ENCODE data around the gene POU2F2.
A peak's percentile ranks its signal among the peaks of the same experiment; 100 is the strongest.

Gene POU2F2

DNA sequence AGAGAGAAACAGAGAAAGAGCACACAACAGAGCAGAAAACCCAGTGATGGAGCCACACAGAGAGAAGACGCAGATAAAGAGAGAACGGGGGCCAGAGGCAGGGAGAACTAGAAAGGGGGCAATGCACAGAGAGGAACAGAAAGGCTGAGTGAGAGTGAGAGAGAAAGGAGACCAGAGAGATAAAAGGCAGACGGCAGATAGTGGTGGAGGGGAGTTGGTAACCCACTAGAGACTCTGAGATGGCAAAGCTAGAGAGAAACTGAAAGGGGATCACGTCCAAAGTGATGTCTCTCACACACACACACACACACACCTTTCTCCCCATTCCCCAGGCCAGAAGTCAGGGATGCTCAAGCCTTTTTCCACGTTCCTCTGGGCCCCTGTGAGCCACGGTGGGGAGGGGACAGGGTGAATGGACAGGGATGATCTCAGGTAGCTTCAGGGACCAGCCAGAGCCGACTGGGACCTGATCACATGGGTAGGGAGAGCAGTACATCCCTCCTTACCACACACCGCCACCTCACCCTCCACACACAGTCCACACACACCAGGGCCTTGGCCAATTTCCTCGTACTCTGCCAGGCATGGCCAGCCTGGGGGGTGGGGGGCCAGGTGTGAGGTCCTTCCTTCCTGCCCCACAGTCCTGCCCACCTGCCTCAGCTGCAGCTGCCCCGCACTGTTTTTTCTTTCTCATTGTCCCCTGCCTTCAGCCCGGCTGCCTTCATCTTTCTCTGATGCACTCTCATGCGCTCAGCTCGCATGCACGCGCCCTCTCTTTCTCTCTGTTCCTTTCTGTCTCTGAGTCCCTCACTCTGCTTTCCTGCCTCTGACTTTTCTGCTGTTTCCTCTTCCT, 22.5 kb upstream of the POU2F2 start:
- no peak overlapping the region for H3K4me3 ChIP-seq (ENCODE audit: extremely low read depth, insufficient read depth, low read length, poor library complexity, severe bottlenecking)
- no peaks in the 10 kb centered on the region for H3K9me3 ChIP-seq (ENCODE audit: control insufficient read depth, low read length)
- whole genome bisulfite sequencing, 2 experiments (ENCODE audit: insufficient coverage in 2 of 2): 80 to 82% methylated on average over 10 to 13 of the region's 15 CpGs
- no peaks in the 10 kb centered on the region for H3K36me3 ChIP-seq (ENCODE audit: control insufficient read depth, insufficient read depth, low read length)
- no peaks in the 10 kb centered on the region for H3K4me1 ChIP-seq (ENCODE audit: control insufficient read depth, insufficient read depth, low read length, poor library complexity, severe bottlenecking)
- no peak overlapping the region for H3K27ac ChIP-seq (ENCODE audit: low read depth, low read length, severe bottlenecking)

DNA sequence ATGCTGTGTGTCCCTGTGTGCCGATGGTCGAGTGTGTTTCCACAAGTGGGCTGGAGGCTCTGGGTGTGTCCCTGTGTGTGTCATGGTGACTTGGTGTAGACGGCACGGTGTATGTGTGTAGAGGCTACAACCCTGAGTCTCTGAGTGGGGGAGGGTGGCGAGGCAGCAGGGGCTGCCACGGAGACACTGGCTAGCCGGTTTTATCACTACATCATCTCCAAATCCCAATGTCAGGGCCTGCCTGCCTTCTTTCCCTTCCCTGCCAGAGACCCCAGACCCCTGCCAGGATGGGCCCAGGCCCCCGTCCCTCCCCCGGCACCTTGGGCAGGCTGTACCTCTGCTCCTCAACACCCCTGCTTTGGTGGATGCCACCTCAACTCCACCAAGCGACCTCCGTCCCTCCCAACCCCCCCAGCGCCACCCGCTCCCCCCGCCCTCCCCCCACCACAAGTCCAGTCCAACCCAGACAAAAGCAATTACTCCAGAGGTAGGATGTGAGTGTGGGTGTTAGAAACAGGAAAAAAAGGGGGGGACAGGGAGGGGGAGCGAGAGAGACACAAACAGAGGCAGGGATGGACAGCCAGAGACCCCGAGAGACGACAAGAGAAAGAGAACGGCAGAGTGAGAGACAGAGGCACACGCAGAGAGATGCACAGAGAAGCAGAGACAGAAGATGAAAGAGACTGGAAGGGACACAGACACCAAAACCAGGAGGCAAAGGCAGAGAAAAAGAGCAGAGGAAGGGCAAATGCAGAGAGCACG, 21.6 kb upstream of the POU2F2 start:
- no peaks in the 10 kb centered on the region for H3K9me3 ChIP-seq (ENCODE audit: control insufficient read depth, low read length)
- H3K36me3 ChIP-seq (ENCODE audit: control insufficient read depth, insufficient read depth, low read length): no peaks in the 10 kb centered on the region
- no peak overlapping the region for H3K27ac ChIP-seq (ENCODE audit: low read depth, low read length, severe bottlenecking)
- H3K4me1 ChIP-seq (ENCODE audit: control insufficient read depth, insufficient read depth, low read length, poor library complexity, severe bottlenecking): no peaks in the 10 kb centered on the region
- 78 to 81% methylated on average over 10 to 12 of the region's 20 CpGs for WGBS, 2 experiments (ENCODE audit: insufficient coverage in 2 of 2)
- no peak overlapping the region for H3K4me3 ChIP-seq (ENCODE audit: extremely low read depth, insufficient read depth, low read length, poor library complexity, severe bottlenecking)

DNA sequence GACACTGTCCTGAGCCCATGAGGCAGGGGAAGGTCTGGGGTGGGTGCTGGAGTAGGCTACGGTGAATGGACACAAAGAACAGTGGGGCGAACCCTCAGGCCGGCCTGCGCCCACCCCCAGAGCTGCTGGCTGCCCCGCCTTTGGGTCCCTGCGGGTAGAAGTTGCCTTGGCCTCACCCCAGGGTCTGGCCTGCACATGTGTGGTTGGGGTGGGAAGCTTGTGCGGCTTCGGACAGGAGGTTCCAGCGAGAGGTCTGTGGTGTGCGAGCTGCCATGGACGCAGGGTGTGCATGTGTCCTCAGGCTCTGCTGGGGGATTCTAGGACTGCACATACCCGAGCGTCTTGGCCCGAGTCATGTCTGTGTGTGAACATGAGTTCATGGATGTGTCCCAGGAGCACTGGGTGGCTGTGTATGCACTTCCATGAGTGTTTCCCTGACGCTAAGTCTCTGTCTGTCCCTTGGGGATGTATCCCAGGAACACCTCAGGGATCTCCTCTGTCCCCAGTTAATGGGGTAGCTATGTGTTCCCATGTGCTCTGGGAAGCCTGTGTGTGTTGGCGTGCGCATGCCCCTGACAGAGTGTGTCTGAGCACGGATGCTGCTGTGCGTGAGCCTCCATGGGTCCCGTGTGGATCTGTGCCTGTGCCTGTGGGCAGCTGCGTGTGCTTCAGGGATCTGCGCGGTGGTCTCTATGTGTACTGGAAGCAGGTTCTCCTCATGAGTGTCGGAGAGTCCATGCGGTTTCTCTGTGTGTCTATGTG, 20.8 kb upstream of the POU2F2 start:
- Histone ChIP-seq H3K27ac (ENCODE audit: low read depth, low read length, severe bottlenecking) (no peak overlapping the region), H3K4me1 (ENCODE audit: control insufficient read depth, insufficient read depth, low read length, poor library complexity, severe bottlenecking) (no peaks in the 10 kb centered on the region), H3K4me3 (ENCODE audit: extremely low read depth, insufficient read depth, low read length, poor library complexity, severe bottlenecking) (no peak overlapping the region), H3K36me3 (ENCODE audit: control insufficient read depth, insufficient read depth, low read length) (no peaks in the 10 kb centered on the region), H3K9me3 (ENCODE audit: control insufficient read depth, low read length) (no peaks in the 10 kb centered on the region)
- WGBS, 2 experiments (ENCODE audit: insufficient coverage in 2 of 2): 95% methylated on average over 21 to 24 of the region's 25 CpGs

DNA sequence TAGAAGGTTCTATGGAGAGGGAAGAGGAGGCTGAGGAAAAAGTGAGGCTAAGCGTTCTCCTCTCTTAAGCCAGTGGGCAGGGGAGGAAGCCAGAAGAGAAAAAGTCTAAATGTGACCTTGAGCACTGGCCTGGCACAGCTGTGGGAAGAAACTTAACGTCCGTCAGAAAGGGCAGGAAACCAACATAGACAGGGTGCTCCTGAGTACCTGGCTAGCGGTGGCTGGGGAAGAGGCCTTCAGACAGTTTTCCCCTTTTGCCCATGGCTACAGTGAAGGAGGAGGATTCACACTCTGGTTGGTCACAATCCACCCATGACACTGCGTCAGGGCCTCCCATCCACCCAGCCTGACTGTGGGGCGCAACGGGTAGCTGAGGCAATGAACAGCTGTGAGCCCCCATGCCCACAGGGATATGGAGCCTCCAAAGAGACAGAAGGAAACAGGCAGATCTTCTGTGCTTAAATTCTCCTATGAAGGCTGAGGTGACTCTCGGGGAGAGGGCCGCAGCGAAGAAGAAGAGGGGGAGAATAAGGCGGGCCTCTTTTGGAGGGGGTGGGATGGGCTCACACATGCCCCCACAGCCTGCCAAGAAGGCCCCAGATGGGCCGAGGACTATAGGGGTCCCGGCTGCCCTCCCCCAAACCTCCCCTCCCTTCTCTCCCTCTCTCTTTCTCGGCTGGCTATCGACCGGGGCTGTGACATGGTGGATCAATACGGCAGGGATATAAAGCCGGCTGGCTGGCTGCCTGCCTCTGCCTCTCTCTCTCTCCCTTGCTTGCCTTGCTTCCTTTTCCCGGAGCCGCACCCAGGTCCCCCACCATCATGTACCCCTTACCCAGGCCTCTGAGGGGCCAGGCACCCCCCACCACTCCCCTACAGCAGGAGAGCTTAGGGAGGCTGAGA, 19.8 kb upstream of the POU2F2 start:
- H3K4me3 ChIP-seq (ENCODE audit: extremely low read depth, insufficient read depth, low read length, poor library complexity, severe bottlenecking): no peak overlapping the region

DNA sequence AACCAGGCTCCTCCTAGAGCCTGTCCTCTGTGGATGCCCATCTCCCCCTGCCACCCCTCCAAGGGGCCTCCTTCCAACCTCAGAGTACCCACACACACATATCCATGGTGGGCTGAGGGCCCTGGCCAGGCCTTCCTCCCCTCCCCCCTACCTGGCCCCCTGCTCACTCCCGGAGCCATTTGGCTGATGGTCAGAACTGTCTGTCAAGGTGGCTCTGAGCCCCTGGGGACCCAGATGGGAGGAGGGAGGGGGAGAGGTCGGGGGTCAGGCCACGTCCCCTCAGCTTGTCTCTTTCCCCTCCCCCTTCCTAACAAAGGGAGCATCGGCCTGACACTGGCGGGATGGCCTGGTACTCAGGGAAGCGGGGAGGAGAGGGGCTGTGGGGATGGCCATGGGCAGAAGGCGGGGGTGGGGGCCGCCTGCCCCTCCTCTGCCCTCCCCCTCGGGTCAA, 18.7 kb upstream of the POU2F2 start:
- Histone ChIP-seq H3K4me3 (ENCODE audit: extremely low read depth, insufficient read depth, low read length, poor library complexity, severe bottlenecking) (no peak overlapping the region), H3K27ac (ENCODE audit: low read depth, low read length, severe bottlenecking) (peak overlapping the region; percentile 36), H3K36me3 (ENCODE audit: control insufficient read depth, insufficient read depth, low read length) (no peaks in the 10 kb centered on the region), H3K4me1 (ENCODE audit: control insufficient read depth, insufficient read depth, low read length, poor library complexity, severe bottlenecking) (no peaks in the 10 kb centered on the region), H3K9me3 (ENCODE audit: control insufficient read depth, low read length) (no peaks in the 10 kb centered on the region)
- WGBS, 2 experiments (ENCODE audit: insufficient coverage in 2 of 2): 60 to 75% methylated on average over 2 to 4 of the region's 9 CpGs

More for the DNA sequence above, 19.8 kb upstream of the POU2F2 start:
- Histone ChIP-seq H3K4me1 (ENCODE audit: control insufficient read depth, insufficient read depth, low read length, poor library complexity, severe bottlenecking) (no peaks in the 10 kb centered on the region), H3K36me3 (ENCODE audit: control insufficient read depth, insufficient read depth, low read length) (no peaks in the 10 kb centered on the region), H3K27ac (ENCODE audit: low read depth, low read length, severe bottlenecking) (no peak overlapping the region), H3K9me3 (ENCODE audit: control insufficient read depth, low read length) (no peaks in the 10 kb centered on the region)
- 91 to 92% methylated on average over 12 to 14 of the region's 20 CpGs for WGBS, 2 experiments (ENCODE audit: insufficient coverage in 2 of 2)

DNA sequence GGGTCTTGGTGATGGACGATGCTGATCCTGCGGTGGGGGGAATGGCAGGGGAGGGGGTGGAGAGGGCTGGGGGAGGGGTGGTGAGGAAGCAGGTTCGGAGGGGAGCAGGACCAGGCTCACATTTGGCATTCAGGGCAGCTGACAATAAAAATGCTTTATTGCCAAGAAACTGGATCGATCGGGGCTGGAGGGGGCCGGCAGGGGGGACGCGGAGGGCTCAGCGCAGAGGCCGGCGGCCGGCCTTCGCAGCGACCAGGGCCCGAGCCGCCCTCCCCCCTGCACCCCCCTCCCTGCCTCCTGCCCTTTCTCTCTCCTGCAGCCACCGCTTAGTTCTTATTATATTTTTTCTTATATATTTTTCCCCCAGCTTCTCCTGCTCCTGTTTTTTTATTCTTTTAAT, 18.1 kb upstream of the POU2F2 start:
- Histone ChIP-seq H3K9me3 (ENCODE audit: control insufficient read depth, low read length) (no peaks in the 10 kb centered on the region), H3K36me3 (ENCODE audit: control insufficient read depth, insufficient read depth, low read length) (no peaks in the 10 kb centered on the region), H3K27ac (ENCODE audit: low read depth, low read length, severe bottlenecking) (no peak overlapping the region), H3K4me1 (ENCODE audit: control insufficient read depth, insufficient read depth, low read length, poor library complexity, severe bottlenecking) (no peaks in the 10 kb centered on the region), H3K4me3 (ENCODE audit: extremely low read depth, insufficient read depth, low read length, poor library complexity, severe bottlenecking) (no peak overlapping the region)
- WGBS, 2 experiments (ENCODE audit: insufficient coverage in 2 of 2): 33 to 50% methylated on average over 2 to 3 of the region's 17 CpGs

DNA sequence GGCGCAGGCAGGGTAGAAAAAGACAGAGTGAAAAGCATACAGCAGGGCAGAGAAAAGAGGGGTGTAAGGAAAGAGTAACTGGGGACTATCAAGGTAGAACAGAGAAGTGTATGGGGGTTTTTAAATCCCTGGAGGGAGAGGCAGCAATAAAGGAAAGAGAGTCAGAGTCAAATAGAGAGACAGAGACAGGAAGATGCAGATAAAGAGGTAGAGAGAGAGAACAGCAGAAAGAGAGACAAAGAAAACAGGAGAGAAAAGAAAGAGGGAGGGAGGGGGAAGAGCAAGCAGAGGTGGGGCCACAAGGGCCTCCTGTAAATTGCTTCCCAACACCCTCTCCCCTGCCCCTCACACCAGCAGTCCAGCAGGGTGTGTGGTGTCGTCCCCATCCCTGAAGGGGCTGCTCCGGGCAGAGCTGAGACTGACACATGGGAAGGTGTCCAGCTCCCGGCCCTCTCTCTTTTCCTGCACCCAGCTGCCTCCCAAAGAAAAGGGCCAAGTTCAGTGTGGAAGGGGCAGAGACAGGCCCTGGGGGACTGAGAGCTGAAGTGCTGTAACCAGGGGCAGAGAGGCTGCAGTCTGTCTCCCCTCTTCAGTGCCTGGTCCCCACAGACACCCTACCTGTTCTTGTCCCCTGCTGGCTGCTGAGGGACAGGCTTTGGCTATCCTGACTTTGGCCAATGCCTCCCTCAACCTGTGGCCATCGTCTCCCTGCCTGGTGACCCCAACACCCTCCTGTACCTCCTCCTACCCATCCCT, 17.4 kb upstream of the POU2F2 start:
- no peak overlapping the region for H3K4me3 ChIP-seq (ENCODE audit: extremely low read depth, insufficient read depth, low read length, poor library complexity, severe bottlenecking)
- 45 to 85% methylated on average over 2 of the region's 5 CpGs for WGBS, 2 experiments (ENCODE audit: insufficient coverage in 2 of 2)
- H3K27ac ChIP-seq (ENCODE audit: low read depth, low read length, severe bottlenecking): no peak overlapping the region
- H3K4me1 ChIP-seq (ENCODE audit: control insufficient read depth, insufficient read depth, low read length, poor library complexity, severe bottlenecking): no peaks in the 10 kb centered on the region
- H3K36me3 ChIP-seq (ENCODE audit: control insufficient read depth, insufficient read depth, low read length): no peaks in the 10 kb centered on the region
- no peaks in the 10 kb centered on the region for H3K9me3 ChIP-seq (ENCODE audit: control insufficient read depth, low read length)

DNA sequence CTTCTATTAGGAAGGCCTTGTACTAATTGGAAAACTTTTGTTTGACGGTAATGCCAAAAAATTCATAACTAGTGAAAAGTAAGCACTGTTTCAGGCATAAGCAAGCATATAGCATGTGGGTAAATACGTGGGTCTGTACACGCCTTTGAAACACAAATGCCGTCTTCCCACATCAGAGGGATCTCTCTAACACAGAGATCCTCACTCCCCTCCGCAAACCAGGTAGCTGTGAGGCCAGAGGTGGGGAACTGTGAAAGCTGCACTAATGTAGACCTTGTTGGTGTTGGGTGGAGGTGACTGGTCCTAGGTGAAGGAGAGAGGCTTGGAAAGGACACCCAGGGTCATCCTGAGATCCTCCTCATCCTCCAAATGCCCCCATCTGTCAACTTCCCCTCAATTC, 16.0 kb upstream of the POU2F2 start:
- Histone ChIP-seq H3K4me1 (ENCODE audit: control insufficient read depth, insufficient read depth, low read length, poor library complexity, severe bottlenecking) (no peaks in the 10 kb centered on the region), H3K9me3 (ENCODE audit: control insufficient read depth, low read length) (no peaks in the 10 kb centered on the region), H3K4me3 (ENCODE audit: extremely low read depth, insufficient read depth, low read length, poor library complexity, severe bottlenecking) (no peak overlapping the region), H3K27ac (ENCODE audit: low read depth, low read length, severe bottlenecking) (no peak overlapping the region), H3K36me3 (ENCODE audit: control insufficient read depth, insufficient read depth, low read length) (no peaks in the 10 kb centered on the region)
- WGBS, 2 experiments (ENCODE audit: insufficient coverage in 2 of 2): 89 to 100% methylated on average over 1 to 3 of the region's 5 CpGs

DNA sequence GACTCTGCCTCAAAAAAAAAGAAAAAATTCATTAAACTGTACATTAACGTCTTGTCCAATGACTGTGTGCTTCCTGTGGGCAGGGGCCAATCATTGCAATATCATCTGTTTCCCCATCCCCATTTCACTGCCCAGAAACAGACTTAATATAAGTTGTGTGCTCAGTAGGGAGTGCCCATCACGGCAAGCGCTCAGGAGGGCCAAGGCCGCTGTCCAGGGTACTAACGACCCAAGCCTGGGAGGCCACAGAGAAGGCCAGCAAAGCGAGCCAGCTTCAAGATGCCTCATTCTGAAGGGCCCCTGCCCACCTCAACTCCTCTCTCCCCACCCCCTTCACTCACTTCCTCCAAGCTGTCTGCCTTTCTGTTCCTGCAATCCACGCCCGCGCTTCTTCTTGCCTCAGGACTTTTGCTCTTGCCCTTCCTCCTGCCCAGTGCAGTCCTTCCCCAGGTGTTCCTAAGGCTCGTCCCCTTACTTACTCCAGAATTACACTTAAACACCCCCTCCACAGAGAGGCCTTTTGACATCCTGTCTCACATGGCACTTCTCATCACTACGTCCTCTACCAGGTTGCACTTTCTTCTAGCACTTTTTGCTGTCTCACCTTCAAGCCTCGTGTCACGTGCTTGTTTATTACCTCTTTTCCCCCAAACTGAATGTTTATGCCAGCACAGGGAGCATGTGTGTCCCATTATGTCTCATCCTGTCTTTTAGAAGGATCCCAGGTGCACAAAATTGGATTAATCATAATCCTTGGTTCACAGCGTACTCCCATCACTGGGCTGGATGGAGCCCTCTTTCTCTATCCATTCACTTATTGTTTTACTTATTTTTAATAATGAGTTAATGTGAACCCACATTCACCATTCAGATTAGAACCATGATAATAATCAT, 11.3 kb upstream of the POU2F2 start:
- H3K9me3 ChIP-seq (ENCODE audit: control insufficient read depth, low read length): no peaks in the 10 kb centered on the region
- no peak overlapping the region for H3K27ac ChIP-seq (ENCODE audit: low read depth, low read length, severe bottlenecking)
- no peak overlapping the region for H3K4me3 ChIP-seq (ENCODE audit: extremely low read depth, insufficient read depth, low read length, poor library complexity, severe bottlenecking)
- H3K36me3 ChIP-seq (ENCODE audit: control insufficient read depth, insufficient read depth, low read length): no peaks in the 10 kb centered on the region
- no peaks in the 10 kb centered on the region for H3K4me1 ChIP-seq (ENCODE audit: control insufficient read depth, insufficient read depth, low read length, poor library complexity, severe bottlenecking)
- WGBS, 2 experiments (ENCODE audit: insufficient coverage in 2 of 2): 44 to 53% methylated on average over 8 to 11 of the region's 14 CpGs
